ENCODE data around the gene OIT3.

The OIT3 gene

DNA sequence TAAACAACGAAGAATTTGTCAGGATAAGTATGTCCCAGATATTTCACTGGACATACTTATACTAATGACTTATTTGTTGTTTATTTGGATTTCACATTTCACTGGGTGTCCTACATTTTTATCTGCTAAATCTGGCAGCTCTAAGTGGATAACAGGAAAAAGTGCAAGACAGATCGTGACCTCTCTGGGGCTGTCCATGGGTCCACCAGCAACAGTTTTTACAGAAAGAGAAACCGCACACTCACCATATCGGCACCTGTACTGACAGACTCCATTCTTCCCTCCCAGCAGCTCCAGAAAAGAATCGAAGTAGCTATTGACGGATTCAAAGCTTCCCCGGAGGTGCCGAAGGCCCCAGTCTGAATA, 60.7 kb downstream of the OIT3 start:
- no peak for DNase-seq

DNA sequence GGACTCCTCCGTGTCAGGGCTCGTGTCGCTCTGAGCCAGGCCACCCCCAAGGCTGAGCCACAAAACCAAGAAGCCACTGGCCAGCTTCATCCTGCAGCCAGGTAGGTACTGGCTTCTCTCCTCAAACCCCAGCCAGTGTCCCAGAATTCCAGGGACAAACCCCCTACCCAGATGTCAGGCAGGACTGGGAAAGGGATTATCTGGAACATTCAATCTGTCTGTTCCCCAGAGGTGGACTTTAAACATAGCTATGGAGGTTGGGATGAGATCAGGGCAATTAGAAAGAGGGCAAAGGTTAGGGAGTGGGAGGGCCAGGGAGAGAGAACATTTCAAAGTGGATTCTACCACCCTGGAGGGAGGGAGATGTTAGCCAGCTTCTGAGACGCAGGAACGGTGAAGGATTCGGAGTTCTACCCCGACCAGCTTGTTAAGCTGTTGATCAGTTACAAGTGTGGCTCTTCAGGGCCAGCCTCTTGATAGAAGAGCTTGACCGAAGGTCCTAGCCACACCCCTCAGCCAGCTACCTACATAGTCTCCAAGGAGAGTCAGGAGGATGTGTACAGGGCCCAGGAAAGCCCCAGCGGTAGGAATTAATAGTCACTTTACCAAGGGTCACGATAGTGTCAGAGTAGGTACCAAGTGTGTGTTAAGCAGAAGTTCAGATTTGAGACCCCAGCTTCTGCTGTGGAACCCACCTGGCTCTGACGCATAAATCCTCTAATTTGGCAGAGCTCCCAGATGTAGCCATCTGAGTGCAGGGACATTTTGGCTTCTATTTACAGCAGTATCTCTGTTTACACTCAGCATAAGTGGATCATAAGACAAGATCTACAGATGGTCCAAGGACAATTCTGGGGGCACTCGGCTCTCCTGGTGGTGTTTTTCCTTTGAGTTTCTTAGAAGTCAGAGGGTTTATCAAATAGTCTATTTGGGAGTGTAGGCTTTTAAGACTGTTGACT, 61.3 kb downstream of the OIT3 start, which contains the start of gene PLA2G12B:
TSS of gene PLA2G12B (minus strand) at position 211 of the 959 bp plus-strand sequence. CDS start at position 90, 121 bp downstream.
- no peak for DNase-seq

GRCh38 chr10:72956001-72956400, 62.5 kb downstream of the OIT3 start:
- no peak for DNase-seq

DNA sequence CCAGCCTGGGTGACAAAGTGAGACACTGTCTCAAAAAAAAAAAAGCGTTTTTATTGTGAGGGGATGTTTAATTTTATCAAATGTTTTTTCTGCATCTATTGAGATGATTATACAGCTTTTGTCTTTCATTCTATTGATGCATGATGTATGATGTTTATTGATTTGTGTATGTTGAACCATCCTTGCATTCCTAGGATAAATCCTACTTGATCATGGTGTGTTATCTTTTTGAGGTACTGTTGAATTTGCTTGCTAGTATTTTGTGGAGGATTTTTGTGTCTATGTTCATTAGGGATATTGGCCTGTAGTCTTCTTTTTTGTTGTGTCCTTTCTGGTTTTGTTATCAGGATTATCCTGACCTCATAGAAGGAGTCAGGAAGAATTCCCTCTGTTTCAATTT, 83.3 kb downstream of the OIT3 start:
- no peak for DNase-seq

- no peak for DNase-seq
Measured at GRCh38 chr10:72979709-72980108, 86.2 kb downstream of the OIT3 start.

GRCh38 chr10:72980348-72980747, 86.8 kb downstream of the OIT3 start:
- no peak for DNase-seq

DNA sequence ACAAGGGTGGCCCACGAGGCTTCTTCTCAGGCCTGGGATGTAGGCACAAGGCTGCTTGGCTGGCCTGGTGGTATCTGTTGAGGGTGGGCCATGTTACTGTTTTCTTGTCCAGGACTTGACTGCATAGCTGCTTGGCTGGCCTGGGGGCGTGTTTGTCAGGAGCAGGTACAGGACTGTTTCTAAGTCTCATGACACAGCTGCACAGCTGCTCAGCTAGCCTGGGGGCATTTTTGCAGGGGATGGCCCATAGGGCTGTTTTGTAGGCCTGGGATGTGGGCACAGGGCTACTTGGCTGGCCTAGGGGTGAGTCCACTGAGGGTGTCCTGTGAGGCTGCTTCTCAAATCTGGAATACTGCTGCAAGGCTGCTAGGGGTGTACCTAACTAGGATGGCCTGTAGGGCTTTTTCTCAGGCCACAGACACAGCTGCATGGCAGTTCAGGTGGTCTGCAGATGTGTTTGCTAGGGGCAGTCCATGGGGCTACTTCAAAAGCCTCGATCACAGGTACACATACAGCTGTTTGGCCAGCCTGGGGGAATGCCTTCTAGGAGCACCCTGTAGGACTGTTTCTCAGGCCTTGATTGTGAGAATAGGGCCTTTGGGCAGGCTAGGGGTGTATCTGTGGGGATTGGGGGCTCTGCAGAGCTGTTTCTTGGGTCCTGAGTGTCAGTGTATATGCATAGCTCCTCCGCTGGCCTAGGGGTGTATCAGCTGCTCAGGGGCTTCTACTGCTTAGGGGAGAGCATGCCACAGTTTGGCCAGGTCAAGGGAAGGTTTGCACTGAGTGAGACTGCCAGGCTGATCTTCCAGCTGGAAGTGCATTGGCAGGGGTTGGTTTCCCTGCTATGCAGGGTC, 87.7 kb downstream of the OIT3 start:
- DNase-seq: no peak

DNA sequence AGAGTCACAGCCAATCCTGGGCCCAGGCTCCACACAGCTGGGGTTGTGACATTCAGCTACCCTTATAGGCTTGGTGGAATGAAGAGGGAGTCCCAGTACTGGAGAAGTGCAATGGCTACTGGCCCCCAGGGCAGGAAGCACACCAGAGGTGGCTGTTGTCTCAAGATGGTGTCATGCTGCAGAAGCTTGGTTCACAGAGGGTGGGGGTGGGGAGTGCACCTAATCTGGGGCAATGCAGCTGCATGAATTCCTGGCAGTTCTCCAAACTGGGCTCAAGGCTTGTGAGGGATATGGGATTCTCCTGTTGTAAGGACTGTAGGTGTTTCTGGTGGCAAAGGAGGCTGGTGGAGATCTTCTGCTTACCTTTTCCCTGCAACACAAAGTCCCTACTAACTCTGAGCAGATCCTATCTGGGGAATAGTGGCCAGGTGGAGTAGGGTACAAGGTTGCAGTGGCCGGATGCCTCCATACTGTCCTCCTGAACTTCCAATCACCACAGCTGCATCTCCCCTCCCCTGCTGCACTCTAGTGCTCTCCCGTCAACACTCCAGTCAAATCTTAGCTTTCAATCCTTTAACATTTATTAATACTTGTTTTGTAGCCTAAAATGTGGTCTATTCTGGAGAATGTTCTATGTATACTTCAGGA, 88.5 kb downstream of the OIT3 start:
- DNase-seq: no peak

All from KG1 (cell line).